Sigmoid colon (tissue), 3 donors: Measurements from ENCODE around the gene PDE2A.

ENCODE experiments used
- CTCF ChIP-seq, 4 experiments: fragments of 450-650 bp in 3 of 4; fragments of 200-600 bp in 1 of 4; IDR thresholded peaks; one replicate each; pipeline ENCODE4 v1.5.1; 2016 to 2019; ENCODE audit warnings: antibody characterized with exemption in 4 of 4, mild to moderate bottlenecking in 3 of 4, moderate library complexity in 2 of 4
- POLR2A ChIP-seq, 2 donors: fragments of 450-650 bp; IDR thresholded peaks; one replicate each; pipeline ENCODE4 v1.6.1; 2016; ENCODE audit warnings: antibody characterized with exemption in 2 of 2, mild to moderate bottlenecking in 2 of 2, moderate library complexity in 2 of 2

GRCh38 chr11:72626414-72626936 is 47.7 kb downstream of the PDE2A start:
- no peak for TF ChIP-seq CTCF (IDR thresholded peaks at IDR 0.05)
- TF ChIP-seq POLR2A (IDR thresholded peaks at IDR 0.05): no peak
